HEK293 (cell line): ENCODE measurements around the gene LMO7.

Experiments
- AEBP2 ChIP-seq: fragments of 450-650 bp; formaldehyde crosslinking; IDR thresholded peaks from 2 replicates; pipeline ENCODE4 v1.5.1; 2016; ENCODE audit warnings: missing biosample characterization, missing genetic modification characterization, borderline replicate concordance
- CTCF ChIP-seq: fragments of 450-650 bp; formaldehyde crosslinking; IDR thresholded peaks from 2 replicates; pipeline ENCODE4 v1.5.1; 2016; ENCODE audit warnings: missing biosample characterization, missing genetic modification characterization
- INSM2 ChIP-seq: fragments of 450-650 bp; formaldehyde crosslinking; IDR thresholded peaks from 2 replicates; pipeline ENCODE4 v1.5.1; 2016; ENCODE audit warnings: missing biosample characterization, missing genetic modification characterization
- RBAK ChIP-seq: fragments of 450-650 bp; formaldehyde crosslinking; IDR thresholded peaks from 2 replicates; pipeline ENCODE4 v1.5.1; 2016; ENCODE audit warnings: missing biosample characterization, missing genetic modification characterization
- TCF7L2 ChIP-seq: IDR thresholded peaks from 2 replicates; pipeline ENCODE4 v1.6.1; 2011; ENCODE audit warnings: low read depth, mild to moderate bottlenecking, inconsistent platforms, low read length, moderate library complexity, borderline replicate concordance
- TRIM28 ChIP-seq: IDR thresholded peaks from 2 replicates; pipeline ENCODE4 v1.6.1; 2011; ENCODE audit warnings: low read length, control low read depth, borderline replicate concordance
- TSHZ1 ChIP-seq: fragments of 450-650 bp; formaldehyde crosslinking; IDR thresholded peaks from 2 replicates; pipeline ENCODE4 v1.5.1; 2016; ENCODE audit warnings: missing biosample characterization, missing genetic modification characterization, borderline replicate concordance
- ZBTB21 ChIP-seq: fragments of 450-650 bp; formaldehyde crosslinking; IDR thresholded peaks from 2 replicates; pipeline ENCODE4 v1.5.1; 2017; ENCODE audit warnings: missing biosample characterization, missing genetic modification characterization
- ZBTB26 ChIP-seq: fragments of 450-650 bp; formaldehyde crosslinking; optimal IDR thresholded peaks from 2 replicates; pipeline ENCODE3; 2016; ENCODE audit warnings: missing biosample characterization, mild to moderate bottlenecking, missing genetic modification characterization
- ZSCAN5A ChIP-seq: fragments of 450-650 bp; formaldehyde crosslinking; IDR thresholded peaks from 2 replicates; pipeline ENCODE4 v1.5.1; 2016; ENCODE audit warnings: missing biosample characterization, missing genetic modification characterization

GRCh38 chr13:75789451-75790197, 153.5 kb downstream of the LMO7 start:
- TF ChIP-seq ZBTB26 (no peak), CTCF (tag by site-specific recombination) (no peak), TCF7L2 (no peak), TRIM28 (no peak), RBAK (tag by site-specific recombination) (no peak), AEBP2 (no peak), ZBTB21 (tag by site-specific recombination) (no peak), INSM2 (no peak), TSHZ1 (tag by site-specific recombination) (no peak), ZSCAN5A (tag by site-specific recombination) (no peak)
